Fibroblast of the aortic adventitia (primary cell): Measurements from ENCODE around the gene RNF32. TPM values are rescaled to one million over a fixed set of nuclear protein-coding genes. Genes with fewer than 3 reads are reported as not detected.

ENCODE experiments used
- DNase-seq: peaks from one replicate; pipeline ENCODE4 v3.0.0-alpha.2; 2010; ENCODE audit warnings: low read depth
- H3K4me3 ChIP-seq: 2 replicates; pipeline ENCODE4 v1.5.1; 2011; ENCODE audit warnings: low read depth, mild to moderate bottlenecking, control low read depth, low read length, moderate library complexity
- total RNA-seq: library from RNA; depleted of rRNA; stranded (reverse); fragments of >200 nt; gene quantifications from 2 replicates; pipeline ENCODE4 v1.2.3, GENCODE V29; 2012; ENCODE audit warnings: low replicate concordance
- TF ChIP-seq, protein P1 (sequence below): IDR thresholded peaks from 2 replicates; pipeline ENCODE4 v1.5.1; 2011; ENCODE audit warnings: mild to moderate bottlenecking, low read length, control low read depth, inconsistent platforms; ENCODE audit not compliant: insufficient read depth

The RNF32 gene
- 0.54 and 1.9 TPM in 2 replicates for total RNA-seq

DNA sequence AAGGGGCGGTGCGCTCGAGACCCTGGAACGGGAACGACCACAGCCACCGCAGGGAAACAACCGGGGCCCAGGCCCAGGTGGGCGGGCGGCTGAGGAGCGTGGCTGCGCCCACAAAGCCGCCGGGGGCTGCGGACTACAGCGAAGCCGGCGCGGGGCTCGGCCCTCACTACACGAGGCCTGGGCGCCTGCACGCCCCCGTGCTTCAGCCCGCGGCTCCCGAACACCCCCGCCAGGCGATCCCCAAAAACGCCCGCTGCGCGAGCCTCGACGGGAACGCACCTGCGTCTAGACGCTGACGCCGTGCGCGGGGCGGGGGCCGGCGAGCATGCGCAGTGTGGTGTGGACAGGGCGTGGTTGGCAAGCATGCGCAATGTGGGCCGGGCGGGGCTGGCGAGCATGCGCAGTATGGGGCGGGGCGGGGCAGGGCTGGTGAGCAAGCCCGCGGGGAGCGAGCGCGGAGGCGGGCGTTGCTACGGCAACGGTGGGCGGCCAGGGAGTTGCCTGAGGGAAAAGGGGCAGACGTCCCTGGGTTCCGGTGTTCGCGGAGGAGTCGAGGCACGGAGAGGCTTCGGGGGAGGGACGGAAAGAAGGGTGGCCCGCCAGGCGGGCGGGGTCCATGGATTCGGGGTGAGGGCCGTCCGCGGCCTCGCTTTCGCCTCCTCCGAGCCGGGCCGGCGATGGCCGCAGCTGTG is at the start of gene RNF32:
RNF32 (plus strand) TSS at position 518 of the 692 bp plus-strand sequence. CDS start 3,104 bp downstream, outside the sequence.
- H3K4me3 ChIP-seq, result peak within 1 kb of the TSS; percentile 82
- TF ChIP-seq, protein P1, sequence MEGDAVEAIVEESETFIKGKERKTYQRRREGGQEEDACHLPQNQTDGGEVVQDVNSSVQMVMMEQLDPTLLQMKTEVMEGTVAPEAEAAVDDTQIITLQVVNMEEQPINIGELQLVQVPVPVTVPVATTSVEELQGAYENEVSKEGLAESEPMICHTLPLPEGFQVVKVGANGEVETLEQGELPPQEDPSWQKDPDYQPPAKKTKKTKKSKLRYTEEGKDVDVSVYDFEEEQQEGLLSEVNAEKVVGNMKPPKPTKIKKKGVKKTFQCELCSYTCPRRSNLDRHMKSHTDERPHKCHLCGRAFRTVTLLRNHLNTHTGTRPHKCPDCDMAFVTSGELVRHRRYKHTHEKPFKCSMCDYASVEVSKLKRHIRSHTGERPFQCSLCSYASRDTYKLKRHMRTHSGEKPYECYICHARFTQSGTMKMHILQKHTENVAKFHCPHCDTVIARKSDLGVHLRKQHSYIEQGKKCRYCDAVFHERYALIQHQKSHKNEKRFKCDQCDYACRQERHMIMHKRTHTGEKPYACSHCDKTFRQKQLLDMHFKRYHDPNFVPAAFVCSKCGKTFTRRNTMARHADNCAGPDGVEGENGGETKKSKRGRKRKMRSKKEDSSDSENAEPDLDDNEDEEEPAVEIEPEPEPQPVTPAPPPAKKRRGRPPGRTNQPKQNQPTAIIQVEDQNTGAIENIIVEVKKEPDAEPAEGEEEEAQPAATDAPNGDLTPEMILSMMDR, result no peak
- peak; percentile 86 for DNase-seq

DNA sequence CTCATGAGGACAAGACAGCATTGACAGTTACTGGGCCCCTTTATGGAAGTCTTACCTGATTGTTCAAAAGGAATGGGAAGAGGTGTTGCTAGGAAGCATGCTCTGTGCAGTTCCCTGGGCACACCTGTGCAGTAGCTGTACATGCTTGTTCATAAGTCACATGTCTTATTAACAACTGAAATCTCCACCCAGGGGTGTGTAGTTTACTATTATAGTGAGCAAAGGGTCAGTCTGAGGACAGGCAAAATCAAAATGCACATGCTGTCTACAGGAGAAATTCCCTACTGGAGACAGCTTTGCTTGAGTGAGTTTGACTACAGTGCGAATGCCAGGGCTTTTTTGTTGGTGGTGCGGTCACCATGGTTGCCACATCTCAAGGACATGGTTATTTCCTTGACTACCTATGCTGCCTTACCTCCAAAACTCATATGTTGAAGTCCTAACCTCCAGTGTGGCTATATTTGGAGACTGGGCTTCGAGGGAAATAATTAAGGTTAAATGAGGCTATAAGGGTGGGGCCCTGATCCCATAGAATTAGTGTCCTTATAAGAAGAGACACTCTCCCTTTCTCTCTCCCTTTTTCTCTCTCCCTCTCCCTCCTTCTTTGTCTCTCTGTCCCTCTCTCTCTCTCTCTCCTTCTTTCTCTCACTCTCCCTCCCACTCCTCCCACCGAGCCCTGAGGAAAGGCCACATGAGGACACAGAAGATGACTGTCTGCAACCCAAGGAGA is 48.3 kb upstream of the RNF32 start:
- H3K4me3 ChIP-seq, result no peak overlapping the region
- TF ChIP-seq, protein P1, result no peak
- no peak for DNase-seq

DNA sequence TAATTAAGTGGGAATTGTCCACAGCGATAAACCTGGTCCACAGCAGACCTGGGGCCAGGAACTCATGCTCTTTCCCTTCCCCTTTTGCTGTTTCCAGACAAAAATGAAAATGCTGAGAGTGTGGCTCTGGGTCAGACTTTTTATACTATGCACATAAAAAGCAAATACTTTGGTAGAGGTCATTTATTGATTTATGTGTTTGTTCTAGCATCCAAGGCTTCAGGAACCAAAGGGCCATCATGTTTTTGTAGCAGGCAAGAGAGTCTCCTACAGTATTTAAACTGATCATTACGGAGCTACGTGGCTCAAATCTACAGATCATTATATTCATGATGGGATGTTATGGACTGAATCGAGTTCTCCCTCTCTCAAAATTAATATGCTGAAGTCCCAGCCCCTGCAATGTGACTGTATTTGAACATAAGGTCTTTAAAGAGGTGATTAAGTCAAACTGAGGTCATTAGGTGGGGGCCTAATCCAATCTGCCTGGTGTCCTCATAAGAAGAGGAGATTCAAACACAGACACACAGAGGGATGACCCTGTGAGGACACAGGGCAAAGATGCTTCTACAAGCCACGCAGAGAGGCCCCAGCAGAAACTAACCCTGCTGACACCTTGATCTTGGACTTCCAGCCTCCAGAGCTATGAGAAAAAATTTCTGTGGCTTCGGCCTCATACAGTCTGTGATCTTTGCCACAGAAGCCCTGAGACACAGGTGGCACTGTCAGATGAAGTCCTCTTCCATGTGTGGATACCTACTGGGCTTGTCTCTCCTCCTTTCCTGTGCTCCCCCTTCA is 46.1 kb upstream of the RNF32 start:
- DNase-seq, result no peak
- no peak overlapping the region for H3K4me3 ChIP-seq
- TF ChIP-seq, protein P1, result no peak

DNA sequence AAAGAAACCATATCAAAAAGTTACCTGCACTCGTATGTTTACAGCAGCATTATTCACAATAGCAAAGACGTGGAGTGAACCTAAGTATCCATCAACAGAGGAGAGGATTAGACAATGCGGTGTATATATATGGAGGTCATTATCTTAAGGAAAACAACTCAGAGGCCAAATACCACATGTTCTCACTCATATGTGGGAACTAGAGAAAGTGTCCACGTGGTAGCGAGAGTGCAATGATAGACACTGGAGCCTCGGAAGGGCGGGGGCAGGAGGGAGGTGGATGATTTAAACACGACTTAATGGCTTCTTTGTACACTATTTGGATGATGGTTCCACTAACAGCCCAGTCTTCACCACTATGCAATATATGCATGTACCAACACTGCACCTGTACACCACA is 40.1 kb upstream of the RNF32 start:
- TF ChIP-seq, protein P1, result no peak
- no peak for DNase-seq
- no peak overlapping the region for H3K4me3 ChIP-seq

DNA sequence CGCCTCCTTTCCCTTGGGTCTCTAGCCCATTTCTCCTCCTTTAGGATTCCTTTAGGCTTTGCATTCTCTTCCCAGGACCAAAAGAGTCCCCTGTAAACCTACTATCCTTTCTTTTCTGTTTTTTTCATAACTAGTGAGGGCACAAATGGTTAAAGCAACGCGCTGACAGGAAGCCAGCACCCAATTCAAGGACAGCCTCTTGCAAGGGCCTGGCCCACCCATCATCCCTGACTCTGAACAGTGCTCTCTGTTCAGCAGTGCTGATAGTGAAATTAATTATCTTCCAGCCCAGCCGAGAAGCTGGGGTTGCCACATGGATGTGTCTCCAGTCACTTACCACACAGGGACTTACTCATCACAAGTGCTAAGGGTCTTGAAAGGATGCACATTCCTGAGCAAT is 38.3 kb upstream of the RNF32 start:
- H3K4me3 ChIP-seq, result no peak overlapping the region
- TF ChIP-seq, protein P1, result no peak

DNA sequence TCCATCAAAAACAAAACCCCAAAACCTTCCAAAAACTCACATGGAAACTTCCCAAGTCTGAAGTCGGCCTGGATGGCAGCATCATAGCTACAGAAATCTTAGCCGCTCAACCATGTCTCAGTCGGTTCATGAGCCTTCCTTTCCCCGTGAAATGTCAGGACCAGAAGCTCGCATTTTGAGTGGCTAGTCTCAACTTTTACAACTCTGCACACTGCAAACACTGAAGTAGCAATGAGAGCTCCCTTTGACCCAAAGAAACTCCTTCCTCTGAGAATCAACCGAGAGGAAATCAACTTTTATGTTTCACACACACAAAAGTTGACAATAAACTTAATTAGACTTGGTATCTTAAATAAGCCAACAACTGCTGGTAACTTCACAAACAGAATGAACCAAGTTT is 37.6 kb upstream of the RNF32 start:
- no peak for DNase-seq
- TF ChIP-seq, protein P1, result no peak
- H3K4me3 ChIP-seq, result no peak overlapping the region

More for the DNA sequence above, 38.3 kb upstream of the RNF32 start:
- DNase-seq, result no peak
